A673 (cell line): Measurements from ENCODE around the gene KDM6B. TPM values are rescaled to one million over a fixed set of nuclear protein-coding genes. Genes with fewer than 3 reads are reported as not detected.

Experiments
- BruUV-seq: library from RNA; stranded (reverse); fragments of 400-500 nt; replicated peaks from 2 replicates; lab custom pipeline; 2021; lab: Mats Ljungman, UMichigan
- CTCF ChIA-PET: fragments of 300-600 bp; sonication (Branson Sonifier 250); formaldehyde crosslinking; loops from one replicate; lab custom pipeline; 2022; ENCODE audit warnings: antibody characterized with exemption; lab: Charles Lee
- POLR2A ChIA-PET: fragments of 300-600 bp; sonication (Branson Sonifier 250); formaldehyde crosslinking; loops from one replicate; lab custom pipeline; 2022; ENCODE audit warnings: antibody characterized with exemption; ENCODE audit not compliant: low non-redundant PET; lab: Charles Lee
- DNase-seq: peaks from one replicate; pipeline ENCODE4 v3.0.0-alpha.2; 2015; ENCODE audit warnings: low spot score
- H3K27ac ChIP-seq: fragments of 200-600 bp; sonication (generic); 2 replicates; pipeline ENCODE4 v1.5.1; 2016; ENCODE audit warnings: mixed run types, low read depth, mild to moderate bottlenecking, mixed read lengths, antibody characterized with exemption, low read length; ENCODE audit not compliant: poor library complexity, severe bottlenecking
- H3K27me3 ChIP-seq: fragments of 200-600 bp; sonication (generic); replicated peaks from 2 replicates; pipeline ENCODE4 v1.6.1; 2017; ENCODE audit warnings: mixed run types, low read depth, mild to moderate bottlenecking, mixed read lengths, antibody characterized with exemption, low read length; ENCODE audit not compliant: insufficient read depth, poor library complexity
- H3K36me3 ChIP-seq: fragments of 200-600 bp; sonication (generic); 2 replicates; pipeline ENCODE4 v1.6.1; 2016; ENCODE audit warnings: mixed run types, mild to moderate bottlenecking, mixed read lengths, antibody characterized with exemption, low read length; ENCODE audit not compliant: insufficient read depth, poor library complexity, severe bottlenecking
- H3K4me1 ChIP-seq: fragments of 200-600 bp; sonication (generic); 2 replicates; pipeline ENCODE4 v1.6.1; 2017; ENCODE audit warnings: mixed run types, mild to moderate bottlenecking, mixed read lengths, antibody characterized with exemption, low read length; ENCODE audit not compliant: insufficient read depth, poor library complexity, severe bottlenecking
- H3K4me3 ChIP-seq: fragments of 200-600 bp; sonication (generic); 2 replicates; pipeline ENCODE4 v1.5.1; 2016; ENCODE audit warnings: low read depth, mixed run types, mild to moderate bottlenecking, mixed read lengths, low read length; ENCODE audit not compliant: poor library complexity, severe bottlenecking
- H3K9me3 ChIP-seq: fragments of 200-600 bp; sonication (generic); 2 replicates; pipeline ENCODE4 v1.6.1; 2016; ENCODE audit warnings: mixed run types, low read depth, mild to moderate bottlenecking, mixed read lengths, antibody characterized with exemption, low read length; ENCODE audit not compliant: poor library complexity, severe bottlenecking
- EZH2 ChIP-seq: fragments of 200-600 bp; sonication (generic); IDR thresholded peaks from 2 replicates; pipeline ENCODE4 v1.6.1; 2017; ENCODE audit warnings: borderline replicate concordance, low read depth, mild to moderate bottlenecking, mixed read lengths, antibody characterized with exemption, low read length; ENCODE audit not compliant: poor library complexity, severe bottlenecking
- intact Hi-C: fragments of 100-400 bp; cut with micrococcal nuclease; formaldehyde crosslinking; loops from one replicate; pipeline ENCODE4 v1.10.0; 2022; ENCODE audit not compliant: unreplicated experiment
- total RNA-seq: library from RNA; stranded (reverse); gene quantifications from 2 replicates; pipeline ENCODE4 v1.2.3, GENCODE V29; 2021
- TF ChIP-seq, protein P1 (sequence below): fragments of 300-800, 200-600 bp; sonication (generic); conservative IDR thresholded peaks from 2 replicates; pipeline ENCODE4 v1.5.1; 2017; ENCODE audit warnings: low read depth, mild to moderate bottlenecking, antibody characterized with exemption, low read length, moderate library complexity, mixed read lengths

Gene KDM6B
- total RNA-seq, 1 experiment from 2014 or later: 46.8 TPM

- BruUV-seq: no TSS peak
Observed at GRCh38 chr17:7843257-7843535, 9.2 kb downstream of the KDM6B start.

GRCh38 chr17:7843536-7844291 is 9.7 kb downstream of the KDM6B start:
- no peaks in the 10 kb centered on the region for H3K9me3 ChIP-seq
- POLR2A ChIA-PET: no interaction called here
- CTCF ChIA-PET: interaction anchor here (0.6 to 1.4 kb wide), 2 partner anchors 11 to 100 kb away, joined by 3 read pairs; no protein-coding TSS in a partner anchor
- H3K27ac ChIP-seq: peak overlapping the region; percentile 97
- peaks cover 34% of the 10 kb centered on the region for H3K4me1 ChIP-seq
- peak overlapping the region; percentile 81 for H3K4me3 ChIP-seq
- TF ChIP-seq EZH2: no peak
- BruUV-seq: TSS peak; percentile 34
- H3K36me3 ChIP-seq: peaks cover 35% of the 10 kb centered on the region
- no peaks in the 10 kb centered on the region for H3K27me3 ChIP-seq
- intact Hi-C loops: loop anchor here (5.0 kb wide), 1 partner anchor 379 kb away; no protein-coding TSS in a partner anchor
- DNase-seq: peak; percentile 90

More at GRCh38 chr17:7843257-7843535, 9.2 kb downstream of the KDM6B start:
- Histone ChIP-seq H3K4me1 (peaks cover 38% of the 10 kb centered on the region), H3K27me3 (no peaks in the 10 kb centered on the region), H3K9me3 (no peaks in the 10 kb centered on the region), H3K27ac (peak overlapping the region; percentile 97), H3K4me3 (peak overlapping the region; percentile 81), H3K36me3 (peaks cover 31% of the 10 kb centered on the region)
- ChIA-PET POLR2A (no interaction called here), CTCF (interaction anchor here (1.3 to 1.4 kb wide), 2 partner anchors 14 to 100 kb away, joined by 3 to 4 read pairs; partner anchors contain the start of gene NAA38)
- DNase-seq: no peak
- no peak for TF ChIP-seq EZH2
- TF ChIP-seq, protein P1, sequence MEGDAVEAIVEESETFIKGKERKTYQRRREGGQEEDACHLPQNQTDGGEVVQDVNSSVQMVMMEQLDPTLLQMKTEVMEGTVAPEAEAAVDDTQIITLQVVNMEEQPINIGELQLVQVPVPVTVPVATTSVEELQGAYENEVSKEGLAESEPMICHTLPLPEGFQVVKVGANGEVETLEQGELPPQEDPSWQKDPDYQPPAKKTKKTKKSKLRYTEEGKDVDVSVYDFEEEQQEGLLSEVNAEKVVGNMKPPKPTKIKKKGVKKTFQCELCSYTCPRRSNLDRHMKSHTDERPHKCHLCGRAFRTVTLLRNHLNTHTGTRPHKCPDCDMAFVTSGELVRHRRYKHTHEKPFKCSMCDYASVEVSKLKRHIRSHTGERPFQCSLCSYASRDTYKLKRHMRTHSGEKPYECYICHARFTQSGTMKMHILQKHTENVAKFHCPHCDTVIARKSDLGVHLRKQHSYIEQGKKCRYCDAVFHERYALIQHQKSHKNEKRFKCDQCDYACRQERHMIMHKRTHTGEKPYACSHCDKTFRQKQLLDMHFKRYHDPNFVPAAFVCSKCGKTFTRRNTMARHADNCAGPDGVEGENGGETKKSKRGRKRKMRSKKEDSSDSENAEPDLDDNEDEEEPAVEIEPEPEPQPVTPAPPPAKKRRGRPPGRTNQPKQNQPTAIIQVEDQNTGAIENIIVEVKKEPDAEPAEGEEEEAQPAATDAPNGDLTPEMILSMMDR: no peak
- intact Hi-C loops: loop anchor here (5.0 kb wide), 1 partner anchor 379 kb away; no protein-coding TSS in a partner anchor

GRCh38 chr17:7844292-7845154 is 10.5 kb downstream of the KDM6B start:
- intact Hi-C loops: loop anchor here (5.0 kb wide), 1 partner anchor 378 kb away; no protein-coding TSS in a partner anchor
- ChIA-PET POLR2A (interaction anchor here (0.5 to 0.6 kb wide), 3 partner anchors 195 to 515 kb away, joined by 3 to 7 read pairs (median 3); no protein-coding TSS in a partner anchor), CTCF (interaction anchor here (0.6 to 1.2 kb wide), 4 partner anchors 11 to 197 kb away, joined by 3 to 4 read pairs (median 4); partner anchors contain the start of genes KDM6B and NAA38)
- BruUV-seq: TSS peak; percentile 16
- Histone ChIP-seq H3K27ac (peak overlapping the region; percentile 97), H3K27me3 (no peaks in the 10 kb centered on the region), H3K9me3 (no peaks in the 10 kb centered on the region), H3K4me1 (peaks cover 26% of the 10 kb centered on the region), H3K36me3 (peaks cover 43% of the 10 kb centered on the region), H3K4me3 (peak overlapping the region; percentile 81)
- TF ChIP-seq, protein P1: no peak
- TF ChIP-seq EZH2: no peak
- peak; percentile 94 for DNase-seq
